ENCODE results near the gene GCN1. TPM values are rescaled to one million over a fixed set of nuclear protein-coding genes. Genes with fewer than 3 reads are reported as not detected.
A peak's percentile ranks its signal among the peaks of the same experiment; 100 is the strongest.

The GCN1 gene
- total RNA-seq, 1 experiment from 2014 or later = 53.6 TPM

DNA sequence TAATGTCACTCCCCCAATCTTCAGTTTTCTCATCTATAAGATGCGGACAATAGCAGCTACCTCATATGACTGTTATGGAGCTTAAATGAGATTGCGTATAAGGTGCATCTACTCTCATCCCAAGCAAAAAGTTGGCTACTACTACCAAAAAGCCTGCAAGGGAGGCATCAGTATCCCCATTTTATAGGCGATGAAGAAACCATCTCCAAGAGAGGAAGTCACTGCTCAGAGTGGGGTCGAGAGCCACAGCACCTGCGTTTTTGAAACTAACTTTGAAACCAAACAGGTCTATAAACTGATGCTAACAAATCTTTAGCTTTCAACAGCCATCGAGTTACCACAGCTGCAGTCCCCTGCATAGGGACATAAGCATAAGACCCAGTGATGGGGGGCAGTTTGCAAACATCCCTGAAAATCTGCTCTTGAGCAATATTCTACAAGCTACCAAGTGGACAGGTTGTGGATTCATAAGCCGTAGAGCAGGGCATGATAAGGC lies 3.5 kb downstream of the GCN1 start:
- H3K4me3 ChIP-seq (ENCODE audit: low read length) = no peak overlapping the region
- no peaks in the 10 kb centered on the region for H3K9me2 ChIP-seq (replicated peaks; ENCODE audit: insufficient read depth, low read length)
- no peak overlapping the region for H3K4me2 ChIP-seq (ENCODE audit: low read depth, low read length, poor library complexity, severe bottlenecking)
- no peak overlapping the region for H3K27ac ChIP-seq (ENCODE audit: low read length)
- no peaks in the 10 kb centered on the region for H3K9me3 ChIP-seq (ENCODE audit: low read length)
- peaks cover 84% of the 10 kb centered on the region for H3K79me2 ChIP-seq (ENCODE audit: low read length)
- DNase-seq = no peak
- H2AFZ ChIP-seq (ENCODE audit: low read length) = no peak overlapping the region
- no peaks in the 10 kb centered on the region for H3K27me3 ChIP-seq (ENCODE audit: low read length)
- no peak overlapping the region for H3K9ac ChIP-seq (ENCODE audit: low read length)
- peaks cover 36% of the 10 kb centered on the region for H3K36me3 ChIP-seq (ENCODE audit: insufficient read depth, low read length)
- H3K4me1 ChIP-seq (ENCODE audit: low read length) = peaks cover 25% of the 10 kb centered on the region
- peaks cover 35% of the 10 kb centered on the region; the same call in 1 of the 2 replicates for H4K20me1 ChIP-seq (ENCODE audit: insufficient read depth, low read depth, low read length)

DNA sequence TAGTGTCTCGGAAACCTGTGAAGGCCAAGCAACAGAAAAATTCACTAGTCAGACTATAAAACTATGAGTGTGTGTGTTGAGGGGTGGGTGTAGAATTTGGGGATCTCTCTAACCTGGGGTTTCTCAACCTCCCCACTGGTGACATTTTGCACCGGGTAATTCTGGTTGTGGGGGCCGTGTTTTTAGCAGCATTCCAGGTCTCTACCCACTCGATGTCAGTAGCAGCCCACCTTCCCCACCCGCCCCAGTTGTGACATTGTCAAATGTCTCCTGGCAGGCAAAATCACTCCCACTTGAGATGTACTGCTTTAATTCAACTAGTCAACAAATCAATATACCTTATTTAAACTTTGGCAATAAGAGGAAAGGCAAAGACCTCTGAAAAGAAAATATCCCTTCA lies 4.1 kb downstream of the GCN1 start:
- Histone ChIP-seq H3K79me2 (ENCODE audit: low read length) (peaks cover 89% of the 10 kb centered on the region), H2AFZ (ENCODE audit: low read length) (no peak overlapping the region), H3K4me2 (ENCODE audit: low read depth, low read length, poor library complexity, severe bottlenecking) (no peak overlapping the region), H3K36me3 (ENCODE audit: insufficient read depth, low read length) (peaks cover 35% of the 10 kb centered on the region), H3K9me3 (ENCODE audit: low read length) (no peaks in the 10 kb centered on the region), H3K4me1 (ENCODE audit: low read length) (peaks cover 21% of the 10 kb centered on the region), H3K4me3 (ENCODE audit: low read length) (no peak overlapping the region), H3K9ac (ENCODE audit: low read length) (no peak overlapping the region), H3K27me3 (ENCODE audit: low read length) (no peaks in the 10 kb centered on the region), H3K9me2 (replicated peaks; ENCODE audit: insufficient read depth, low read length) (no peaks in the 10 kb centered on the region), H4K20me1 (ENCODE audit: insufficient read depth, low read depth, low read length) (peaks cover 35% of the 10 kb centered on the region; the same call in 1 of the 2 replicates), H3K27ac (ENCODE audit: low read length) (no peak overlapping the region)
- DNase-seq = no peak

DNA sequence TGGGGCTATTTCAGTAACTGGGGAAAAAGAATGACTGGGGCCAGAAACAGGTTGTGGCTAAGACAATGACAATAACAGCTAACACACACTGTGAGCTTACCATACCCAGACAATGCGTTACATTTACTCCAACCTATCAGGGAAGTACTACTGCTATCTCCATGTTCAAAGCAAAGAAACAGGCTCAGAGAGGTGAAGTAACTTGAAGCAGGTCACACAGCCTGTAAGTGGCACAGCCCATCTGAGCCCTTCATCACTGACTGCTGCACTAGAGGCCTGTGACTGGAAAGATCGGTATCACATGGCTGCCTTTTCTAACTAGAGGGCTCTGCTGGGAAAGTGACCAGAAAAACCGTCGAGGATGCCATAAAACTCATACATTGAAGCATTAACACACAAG lies 7.9 kb downstream of the GCN1 start:
- Histone ChIP-seq H3K79me2 (ENCODE audit: low read length) (peaks cover 88% of the 10 kb centered on the region), H3K36me3 (ENCODE audit: insufficient read depth, low read length) (peaks cover 57% of the 10 kb centered on the region), H3K27ac (ENCODE audit: low read length) (no peak overlapping the region), H3K9ac (ENCODE audit: low read length) (no peak overlapping the region), H3K4me1 (ENCODE audit: low read length) (no peaks in the 10 kb centered on the region), H3K9me2 (replicated peaks; ENCODE audit: insufficient read depth, low read length) (no peaks in the 10 kb centered on the region), H4K20me1 (ENCODE audit: insufficient read depth, low read depth, low read length) (peaks cover 19% of the 10 kb centered on the region; the same call in 1 of the 2 replicates), H3K4me3 (ENCODE audit: low read length) (no peak overlapping the region), H3K27me3 (ENCODE audit: low read length) (no peaks in the 10 kb centered on the region), H2AFZ (ENCODE audit: low read length) (no peak overlapping the region), H3K9me3 (ENCODE audit: low read length) (no peaks in the 10 kb centered on the region), H3K4me2 (ENCODE audit: low read depth, low read length, poor library complexity, severe bottlenecking) (no peak overlapping the region)
- no peak for DNase-seq

DNA sequence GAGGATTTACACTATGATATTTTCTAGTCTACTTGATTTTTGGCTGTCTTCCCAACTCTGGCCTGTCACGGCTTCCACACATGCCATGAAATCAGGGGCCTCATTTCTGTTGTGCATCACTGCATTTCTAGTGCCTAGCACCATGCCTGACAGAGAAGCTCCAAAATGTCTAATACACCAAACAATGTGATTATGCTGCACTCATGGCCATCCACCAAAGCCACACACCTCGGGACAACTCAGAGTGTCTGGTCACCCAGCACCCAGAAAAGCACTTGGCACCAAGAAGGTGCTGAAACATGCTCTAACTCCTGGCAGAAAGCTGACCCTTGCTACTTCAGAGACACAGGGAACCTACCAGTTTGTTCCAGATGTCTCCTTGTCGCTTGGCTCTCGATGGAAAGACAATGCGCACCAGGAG lies 11.3 kb downstream of the GCN1 start:
- H3K4me3 ChIP-seq (ENCODE audit: low read length) = no peak overlapping the region
- DNase-seq = no peak
- no peak overlapping the region for H3K27ac ChIP-seq (ENCODE audit: low read length)
- H3K79me2 ChIP-seq (ENCODE audit: low read length) = peaks cover 64% of the 10 kb centered on the region
- no peaks in the 10 kb centered on the region for H3K4me1 ChIP-seq (ENCODE audit: low read length)
- no peak overlapping the region for H2AFZ ChIP-seq (ENCODE audit: low read length)
- H3K9me2 ChIP-seq (replicated peaks; ENCODE audit: insufficient read depth, low read length) = no peaks in the 10 kb centered on the region
- no peaks in the 10 kb centered on the region for H3K9me3 ChIP-seq (ENCODE audit: low read length)
- H4K20me1 ChIP-seq (ENCODE audit: insufficient read depth, low read depth, low read length) = 0 out of 2 replicates have a peak, but pooled peaks cover 8% of the 10 kb centered on the region
- H3K27me3 ChIP-seq (ENCODE audit: low read length) = no peaks in the 10 kb centered on the region
- peaks cover 43% of the 10 kb centered on the region for H3K36me3 ChIP-seq (ENCODE audit: insufficient read depth, low read length)
- no peak overlapping the region for H3K4me2 ChIP-seq (ENCODE audit: low read depth, low read length, poor library complexity, severe bottlenecking)
- no peak overlapping the region for H3K9ac ChIP-seq (ENCODE audit: low read length)

DNA sequence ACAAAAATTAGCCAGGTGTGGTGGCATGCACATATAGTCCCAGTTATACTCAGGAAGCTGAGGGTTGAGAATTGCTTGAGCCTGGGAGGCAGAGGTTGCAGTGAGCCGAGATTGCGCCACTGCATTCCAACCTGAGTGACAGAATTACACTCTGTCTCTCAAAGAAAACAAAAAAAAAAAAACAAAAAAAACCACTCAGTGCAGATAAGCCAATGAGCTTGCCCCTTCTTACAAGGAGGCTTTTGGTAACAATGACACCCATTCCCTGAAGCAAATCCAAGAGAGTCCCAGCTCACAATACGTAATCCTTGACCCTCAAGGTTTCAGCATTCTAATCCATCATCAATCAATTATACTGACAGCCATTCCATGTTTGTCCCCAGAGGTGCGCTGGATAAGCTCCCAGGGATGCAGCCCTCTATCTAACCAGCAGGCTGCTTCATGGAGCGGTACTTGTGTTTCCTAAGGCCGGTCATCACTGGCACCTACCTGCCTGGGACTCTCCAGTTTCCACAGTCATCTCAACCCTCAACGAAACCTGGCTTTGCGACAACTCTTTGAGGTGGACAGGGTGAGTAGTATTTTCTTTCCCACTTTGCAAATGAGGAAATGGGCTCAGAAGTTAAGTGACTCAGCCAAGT lies 12.4 kb downstream of the GCN1 start:
- Histone ChIP-seq H4K20me1 (ENCODE audit: insufficient read depth, low read depth, low read length) (0 out of 2 replicates have a peak, but pooled peaks cover 8% of the 10 kb centered on the region), H3K9me2 (replicated peaks; ENCODE audit: insufficient read depth, low read length) (no peaks in the 10 kb centered on the region), H3K4me2 (ENCODE audit: low read depth, low read length, poor library complexity, severe bottlenecking) (no peak overlapping the region), H2AFZ (ENCODE audit: low read length) (no peak overlapping the region), H3K9me3 (ENCODE audit: low read length) (no peaks in the 10 kb centered on the region), H3K4me1 (ENCODE audit: low read length) (no peaks in the 10 kb centered on the region), H3K27me3 (ENCODE audit: low read length) (no peaks in the 10 kb centered on the region), H3K4me3 (ENCODE audit: low read length) (no peak overlapping the region), H3K79me2 (ENCODE audit: low read length) (peaks cover 54% of the 10 kb centered on the region), H3K36me3 (ENCODE audit: insufficient read depth, low read length) (peaks cover 43% of the 10 kb centered on the region), H3K27ac (ENCODE audit: low read length) (no peak overlapping the region), H3K9ac (ENCODE audit: low read length) (no peak overlapping the region)
- DNase-seq = no peak

DNA sequence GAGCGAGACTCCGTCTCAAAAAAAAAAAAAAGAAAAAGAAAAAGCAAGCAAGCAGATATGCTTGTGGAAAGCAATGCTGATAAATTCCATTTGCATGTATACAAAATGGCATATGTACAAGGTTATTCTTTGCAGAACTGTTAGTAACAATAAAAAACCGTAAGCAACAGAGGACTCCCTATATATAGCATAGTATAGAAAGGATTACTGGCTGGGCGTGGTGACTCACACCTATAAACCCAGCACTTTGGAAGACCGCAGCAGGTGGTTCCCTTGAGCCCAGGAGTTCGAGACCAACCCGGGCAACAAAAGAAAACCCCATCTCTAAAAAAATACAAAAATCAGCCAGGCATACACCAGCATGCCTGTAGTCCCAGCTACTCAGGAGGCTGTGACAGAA lies 13.5 kb downstream of the GCN1 start:
- Histone ChIP-seq H3K4me2 (ENCODE audit: low read depth, low read length, poor library complexity, severe bottlenecking) (no peak overlapping the region), H3K9me2 (replicated peaks; ENCODE audit: insufficient read depth, low read length) (no peaks in the 10 kb centered on the region), H3K27me3 (ENCODE audit: low read length) (no peaks in the 10 kb centered on the region), H4K20me1 (ENCODE audit: insufficient read depth, low read depth, low read length) (no peaks in the 10 kb centered on the region), H3K9ac (ENCODE audit: low read length) (no peak overlapping the region), H3K36me3 (ENCODE audit: insufficient read depth, low read length) (peaks cover 40% of the 10 kb centered on the region), H3K79me2 (ENCODE audit: low read length) (peaks cover 45% of the 10 kb centered on the region), H3K9me3 (ENCODE audit: low read length) (no peaks in the 10 kb centered on the region), H3K4me3 (ENCODE audit: low read length) (no peak overlapping the region), H3K4me1 (ENCODE audit: low read length) (peaks cover 5% of the 10 kb centered on the region), H3K27ac (ENCODE audit: low read length) (no peak overlapping the region), H2AFZ (ENCODE audit: low read length) (no peak overlapping the region)
- DNase-seq = no peak

DNA sequence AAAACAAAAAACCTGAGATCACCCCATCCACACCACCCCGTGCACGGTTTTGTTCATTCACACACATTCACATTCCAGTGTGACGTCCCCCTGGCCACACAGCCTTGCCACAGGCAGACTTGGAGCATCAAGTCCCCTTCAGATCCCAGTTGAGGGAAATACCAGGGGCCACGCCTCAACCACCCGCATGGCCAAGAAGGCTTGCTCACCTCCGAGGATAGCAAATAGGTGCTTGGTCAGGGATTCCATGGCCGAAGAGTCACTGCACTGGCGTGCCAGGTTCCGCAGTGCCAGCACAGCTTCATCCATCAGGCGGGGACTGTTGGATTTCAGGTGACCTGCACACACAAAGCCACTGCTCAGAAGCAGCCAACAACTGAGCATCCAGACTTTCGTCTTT lies 19.0 kb downstream of the GCN1 start:
- no peaks in the 10 kb centered on the region for H3K27me3 ChIP-seq (ENCODE audit: low read length)
- peaks cover 41% of the 10 kb centered on the region for H3K36me3 ChIP-seq (ENCODE audit: insufficient read depth, low read length)
- peaks cover 16% of the 10 kb centered on the region for H3K4me1 ChIP-seq (ENCODE audit: low read length)
- DNase-seq = no peak
- no peak overlapping the region for H3K9ac ChIP-seq (ENCODE audit: low read length)
- H3K4me3 ChIP-seq (ENCODE audit: low read length) = no peak overlapping the region
- no peaks in the 10 kb centered on the region for H4K20me1 ChIP-seq (ENCODE audit: insufficient read depth, low read depth, low read length)
- H3K4me2 ChIP-seq (ENCODE audit: low read depth, low read length, poor library complexity, severe bottlenecking) = no peak overlapping the region
- no peaks in the 10 kb centered on the region for H3K79me2 ChIP-seq (ENCODE audit: low read length)
- H3K9me2 ChIP-seq (replicated peaks; ENCODE audit: insufficient read depth, low read length) = no peaks in the 10 kb centered on the region
- no peaks in the 10 kb centered on the region for H3K9me3 ChIP-seq (ENCODE audit: low read length)
- no peak overlapping the region for H2AFZ ChIP-seq (ENCODE audit: low read length)
- peak overlapping the region; percentile 31 for H3K27ac ChIP-seq (ENCODE audit: low read length)

DNA sequence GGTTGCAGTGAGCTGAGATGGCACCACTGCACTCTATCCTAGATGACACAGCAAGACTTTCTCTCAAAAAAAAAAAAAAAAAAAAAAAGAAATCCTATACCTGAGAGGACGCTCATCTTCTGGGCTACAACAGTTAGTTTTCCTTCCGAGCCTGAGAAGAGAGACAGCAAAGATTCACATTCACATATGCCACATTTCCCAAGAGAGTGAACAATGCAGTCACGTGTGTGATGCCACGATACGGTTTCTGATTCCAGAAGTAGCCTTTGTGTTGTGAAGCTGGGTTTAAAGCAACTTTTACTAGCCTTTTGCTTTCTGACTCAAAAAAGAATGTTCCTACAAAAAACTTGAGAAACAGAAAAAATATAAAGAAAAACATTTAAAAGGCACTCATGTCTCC lies 19.5 kb downstream of the GCN1 start:
- Histone ChIP-seq H3K9me2 (replicated peaks; ENCODE audit: insufficient read depth, low read length) (no peaks in the 10 kb centered on the region), H3K9me3 (ENCODE audit: low read length) (no peaks in the 10 kb centered on the region), H2AFZ (ENCODE audit: low read length) (no peak overlapping the region), H3K79me2 (ENCODE audit: low read length) (no peaks in the 10 kb centered on the region), H3K27me3 (ENCODE audit: low read length) (no peaks in the 10 kb centered on the region), H3K9ac (ENCODE audit: low read length) (no peak overlapping the region), H3K27ac (ENCODE audit: low read length) (peak overlapping the region; percentile 31), H3K4me3 (ENCODE audit: low read length) (no peak overlapping the region), H3K36me3 (ENCODE audit: insufficient read depth, low read length) (peaks cover 44% of the 10 kb centered on the region), H4K20me1 (ENCODE audit: insufficient read depth, low read depth, low read length) (no peaks in the 10 kb centered on the region), H3K4me1 (ENCODE audit: low read length) (peaks cover 16% of the 10 kb centered on the region), H3K4me2 (ENCODE audit: low read depth, low read length, poor library complexity, severe bottlenecking) (peak overlapping the region; percentile 20)
- peak; percentile 61 for DNase-seq
